ENCODE measurements around the gene PINK1.
"Not testable (repeated sequence)": the region's sequence is repeated elsewhere in the genome, so short reads cannot be mapped to it uniquely, and the experiment has no call there.

Gene PINK1

DNA sequence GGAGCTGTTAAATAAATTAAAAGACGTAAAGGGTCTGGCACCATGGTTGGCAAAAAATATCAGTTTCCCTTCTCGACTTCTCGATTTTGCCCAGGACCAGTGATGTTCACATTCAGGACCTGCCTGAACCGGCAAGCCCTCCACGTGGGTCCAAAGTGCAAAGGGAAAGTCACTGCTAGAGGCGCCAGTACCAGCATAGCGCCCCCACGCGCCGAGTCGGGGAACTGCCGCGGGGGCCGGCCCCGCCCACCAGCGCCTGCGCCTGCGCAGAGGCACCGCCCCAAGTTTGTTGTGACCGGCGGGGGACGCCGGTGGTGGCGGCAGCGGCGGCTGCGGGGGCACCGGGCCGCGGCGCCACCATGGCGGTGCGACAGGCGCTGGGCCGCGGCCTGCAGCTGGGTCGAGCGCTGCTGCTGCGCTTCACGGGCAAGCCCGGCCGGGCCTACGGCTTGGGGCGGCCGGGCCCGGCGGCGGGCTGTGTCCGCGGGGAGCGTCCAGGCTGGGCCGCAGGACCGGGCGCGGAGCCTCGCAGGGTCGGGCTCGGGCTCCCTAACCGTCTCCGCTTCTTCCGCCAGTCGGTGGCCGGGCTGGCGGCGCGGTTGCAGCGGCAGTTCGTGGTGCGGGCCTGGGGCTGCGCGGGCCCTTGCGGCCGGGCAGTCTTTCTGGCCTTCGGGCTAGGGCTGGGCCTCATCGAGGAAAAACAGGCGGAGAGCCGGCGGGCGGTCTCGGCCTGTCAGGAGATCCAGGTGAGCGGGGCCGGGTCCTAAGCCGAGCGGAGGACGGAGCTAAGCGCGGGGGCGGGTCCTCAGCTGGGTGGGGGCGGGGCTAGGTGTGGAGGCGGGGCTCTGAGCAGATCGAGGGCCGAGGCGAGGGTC, at the start of gene PINK1:
Gene PINK1, plus strand, starts transcription at position 269 of the 875 bp plus-strand sequence. Its CDS starts 91 bp downstream, at position 360.
- peak; percentile 83 for DNase-seq

DNA sequence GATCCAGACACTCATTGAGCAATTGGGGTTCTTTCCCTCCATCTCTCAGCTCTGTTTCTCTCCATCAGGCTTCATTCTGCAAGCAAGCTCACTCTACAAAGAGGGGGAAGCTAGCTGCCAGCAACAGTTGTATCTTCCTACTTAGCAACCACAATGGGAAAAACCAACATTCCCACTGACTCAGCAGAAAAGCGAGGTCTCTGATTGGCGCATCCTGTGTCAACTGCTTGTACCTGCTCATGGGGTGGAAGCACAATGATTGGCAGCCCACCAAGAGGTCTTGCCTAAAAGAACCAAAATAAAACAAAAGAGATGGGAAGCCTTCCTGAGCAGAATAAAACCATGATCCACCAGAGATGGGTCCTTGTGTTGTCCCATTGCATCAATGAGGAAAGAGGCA, 48.4 kb upstream of the PINK1 start:
- DNase-seq, result no peak

DNA sequence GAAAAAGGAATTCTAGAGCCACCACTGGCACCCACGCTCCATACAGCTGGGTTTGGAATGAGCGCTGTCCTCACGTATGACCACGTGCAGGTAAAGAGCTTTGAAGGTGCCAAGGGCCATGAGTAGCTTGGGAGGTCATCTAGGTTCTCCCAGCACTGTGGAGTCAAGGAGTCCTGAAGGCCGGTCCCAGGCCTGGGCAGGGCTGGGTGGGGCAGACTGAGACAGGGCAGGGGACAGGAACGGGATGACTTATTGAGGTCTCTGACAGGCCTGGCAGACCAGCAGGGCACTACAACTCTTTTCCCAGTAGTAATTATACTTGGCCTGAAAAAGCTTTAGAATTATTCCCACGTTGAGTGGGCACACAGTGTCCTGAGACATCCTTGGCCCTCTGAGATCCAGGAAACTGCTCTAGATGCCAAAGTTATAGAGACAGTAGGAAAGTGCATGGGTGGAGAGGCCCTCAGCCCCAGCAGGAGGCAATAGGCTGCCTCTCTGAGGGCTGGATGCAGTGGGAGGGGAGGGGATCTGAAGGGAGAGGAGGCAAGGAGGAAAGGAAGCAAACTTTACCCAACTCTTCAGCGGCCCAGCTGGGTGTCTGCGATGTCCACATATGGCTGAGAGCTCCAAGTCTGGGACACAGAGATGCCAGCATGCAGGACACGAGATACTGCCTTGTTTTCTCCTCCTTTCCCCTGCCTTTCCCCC, 46.2 kb upstream of the PINK1 start:
- no peak for DNase-seq

DNA sequence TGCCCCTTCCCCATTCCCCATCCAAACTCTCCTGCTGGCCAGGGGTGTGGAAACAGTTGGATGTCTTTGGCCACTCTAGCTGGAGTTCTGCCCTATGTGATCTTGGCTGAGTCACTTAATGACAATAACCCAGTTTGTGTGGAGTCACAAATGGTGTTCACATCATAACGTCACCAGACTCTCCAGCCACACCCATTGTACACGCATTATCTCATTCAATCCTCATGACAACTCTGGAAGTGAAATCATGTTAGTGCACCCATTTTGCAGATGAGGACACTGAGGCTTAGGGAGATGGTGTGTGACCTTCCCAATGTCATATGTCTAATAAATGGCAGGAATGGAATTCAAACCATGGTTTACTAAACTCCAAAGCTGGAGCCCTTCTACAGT, 45.6 kb upstream of the PINK1 start:
- DNase-seq, result no peak

DNA sequence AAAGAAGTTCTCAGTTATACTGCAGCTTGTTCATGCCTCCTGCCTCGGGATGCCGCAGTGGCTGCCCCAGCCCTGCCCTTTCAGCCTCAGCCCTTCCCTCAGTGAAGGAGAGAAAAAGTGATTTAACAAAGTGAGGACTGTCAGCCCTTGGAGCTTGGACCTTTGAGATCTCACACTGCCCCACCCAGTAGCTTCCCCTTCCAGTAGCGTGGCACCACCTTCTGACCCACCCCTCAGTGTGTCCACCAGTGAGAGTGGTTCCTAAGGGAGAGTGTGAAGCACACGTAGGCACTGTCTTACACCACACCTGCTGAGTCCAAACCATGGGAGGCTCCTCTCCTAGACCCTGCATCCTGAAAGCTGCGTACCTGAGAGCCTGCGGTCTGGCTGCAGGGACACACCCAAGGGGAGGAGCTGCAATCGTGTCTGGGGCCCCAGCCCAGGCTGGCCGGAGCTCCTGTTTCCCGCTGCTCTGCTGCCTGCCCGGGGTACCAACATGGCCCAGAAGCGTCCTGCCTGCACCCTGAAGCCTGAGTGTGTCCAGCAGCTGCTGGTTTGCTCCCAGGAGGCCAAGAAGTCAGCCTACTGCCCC, 44.5 kb upstream of the PINK1 start, which contains the start of gene CDA:
Gene CDA, plus strand, starts transcription at position 464 of the 592 bp plus-strand sequence. Its CDS starts 33 bp downstream, at position 497.
- no peak for DNase-seq

- no peak for DNase-seq
Measured at GRCh38 chr1:20589331-20590278, 43.7 kb upstream of the PINK1 start.

DNA sequence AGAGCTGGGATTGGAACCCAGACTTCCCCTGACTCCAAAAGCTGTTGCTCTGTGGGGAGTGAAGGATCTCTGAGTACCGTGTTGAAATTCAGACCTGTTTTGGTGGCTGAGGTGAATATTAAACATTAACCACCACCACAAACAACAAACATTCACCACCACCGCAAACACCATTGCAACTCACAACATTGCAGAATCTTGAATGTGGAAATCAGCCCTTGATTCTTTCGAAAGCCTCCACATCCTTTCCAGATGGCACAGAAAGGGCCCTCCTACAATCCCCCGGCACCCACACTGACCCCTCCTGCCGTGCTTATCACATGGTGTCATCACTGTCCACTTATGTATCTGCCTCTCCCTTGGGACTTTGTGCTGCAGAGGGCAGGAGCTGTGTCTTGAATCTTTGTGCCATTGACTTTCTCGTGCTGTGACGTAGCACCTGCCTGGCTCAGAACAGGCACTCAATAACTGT, 42.9 kb upstream of the PINK1 start:
- DNase-seq, result peak; percentile 67

DNA sequence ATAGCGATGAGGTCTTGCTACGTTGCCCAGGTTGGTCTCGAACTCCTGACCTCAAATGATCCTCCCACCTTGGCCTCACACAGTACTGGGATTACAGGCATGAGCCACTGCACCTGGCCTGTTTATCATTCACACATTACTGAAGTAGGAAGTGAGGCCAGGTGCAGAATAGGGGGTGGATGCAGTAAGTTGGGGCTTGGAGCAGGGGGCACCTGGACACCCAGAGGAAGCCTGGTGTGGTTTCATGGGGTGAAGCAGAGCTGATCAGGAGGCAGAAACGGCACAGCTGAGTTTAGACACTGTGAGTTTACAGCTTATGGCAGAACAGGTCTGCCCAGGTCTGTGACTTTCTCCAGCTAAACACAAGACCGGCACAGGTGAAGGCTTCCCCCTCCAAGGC, 39.5 kb upstream of the PINK1 start:
- no peak for DNase-seq

GRCh38 chr1:20594746-20595145, 38.5 kb upstream of the PINK1 start:
- no peak for DNase-seq

DNA sequence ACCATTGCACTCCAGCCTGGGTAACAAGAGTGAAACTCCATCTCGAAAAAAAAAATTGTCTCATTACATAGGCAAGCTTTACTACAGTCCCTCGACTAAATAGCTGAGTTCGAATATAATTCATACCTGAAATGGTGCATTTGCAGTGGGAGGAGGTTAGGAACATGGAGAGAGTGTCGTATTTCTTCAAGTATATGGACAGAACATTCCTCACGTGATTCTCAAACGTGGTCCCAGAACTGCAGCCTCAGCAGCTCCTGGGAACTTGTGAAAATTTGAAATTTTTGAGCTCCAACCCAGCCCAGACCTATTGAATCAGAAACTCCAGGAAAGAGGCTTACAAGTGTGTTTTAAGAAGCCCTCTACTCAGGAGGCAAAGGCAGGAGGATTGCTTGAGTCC, 37.2 kb upstream of the PINK1 start:
- no peak for DNase-seq

GRCh38 chr1:20597650-20598049, 35.6 kb upstream of the PINK1 start:
- DNase-seq, result no peak

- DNase-seq, result no peak
Measured at GRCh38 chr1:20600156-20600555, 33.1 kb upstream of the PINK1 start.

DNA sequence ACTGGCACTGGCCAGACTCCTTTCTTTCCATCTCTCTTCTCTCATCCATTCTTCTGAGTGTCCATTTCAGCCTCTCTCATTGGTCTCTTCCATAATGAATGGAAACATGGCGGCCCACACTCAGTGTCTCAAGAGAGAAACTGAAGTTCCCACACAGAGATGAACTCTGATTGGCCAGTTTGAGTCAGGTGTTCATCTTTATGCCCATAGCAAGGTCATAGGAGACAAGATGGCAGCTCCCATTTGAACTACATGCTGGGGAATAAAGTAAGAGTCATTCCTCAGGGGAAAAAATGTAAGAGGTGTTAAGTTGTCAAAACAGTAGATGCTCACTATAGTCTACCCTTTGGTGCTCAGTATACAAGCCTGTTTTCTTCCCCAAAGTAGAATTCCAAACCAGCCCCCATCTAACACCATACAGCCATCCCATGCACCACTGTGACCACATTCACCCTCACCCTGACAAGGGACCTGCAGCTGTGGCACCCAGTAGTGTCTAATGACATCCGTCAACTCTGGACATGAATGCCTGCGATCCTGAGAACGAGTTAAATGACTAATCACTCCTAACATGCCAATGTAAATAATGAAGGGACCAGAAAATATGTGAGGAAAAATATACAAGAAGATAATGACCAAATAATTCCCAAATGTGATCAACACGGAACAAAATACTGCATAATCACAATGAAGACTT, 32.0 kb upstream of the PINK1 start:
- no peak for DNase-seq

DNA sequence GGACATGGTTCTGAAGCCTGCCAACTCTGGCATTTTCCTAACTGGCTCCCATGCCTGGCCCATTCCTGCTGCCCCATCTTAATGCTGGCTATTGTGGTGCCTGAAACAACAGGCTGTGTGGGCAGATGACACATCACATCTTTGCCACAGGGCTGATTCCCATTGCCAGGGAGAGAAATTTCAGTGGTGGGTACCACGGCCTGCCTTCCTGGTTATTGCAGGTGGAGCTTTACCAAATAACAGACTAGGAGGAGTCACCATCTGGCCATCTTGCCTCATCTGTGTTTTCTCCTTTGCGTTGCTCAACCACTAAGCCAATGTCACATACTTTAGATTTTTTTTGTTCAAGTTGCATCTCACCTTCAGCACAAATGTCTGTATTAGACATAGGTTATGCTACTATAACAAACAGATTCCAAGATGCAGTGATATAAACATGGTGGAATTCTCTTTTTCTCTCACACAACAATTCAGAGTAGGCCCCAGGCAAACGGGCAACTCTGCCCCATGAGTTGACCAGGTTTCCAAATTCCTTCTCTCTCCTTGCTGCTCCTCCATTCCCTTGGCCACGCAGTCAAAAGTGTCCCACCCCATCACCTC, 30.3 kb upstream of the PINK1 start:
- DNase-seq, result no peak

GRCh38 chr1:20603504-20604464, 29.5 kb upstream of the PINK1 start:
- DNase-seq, result no peak

DNA sequence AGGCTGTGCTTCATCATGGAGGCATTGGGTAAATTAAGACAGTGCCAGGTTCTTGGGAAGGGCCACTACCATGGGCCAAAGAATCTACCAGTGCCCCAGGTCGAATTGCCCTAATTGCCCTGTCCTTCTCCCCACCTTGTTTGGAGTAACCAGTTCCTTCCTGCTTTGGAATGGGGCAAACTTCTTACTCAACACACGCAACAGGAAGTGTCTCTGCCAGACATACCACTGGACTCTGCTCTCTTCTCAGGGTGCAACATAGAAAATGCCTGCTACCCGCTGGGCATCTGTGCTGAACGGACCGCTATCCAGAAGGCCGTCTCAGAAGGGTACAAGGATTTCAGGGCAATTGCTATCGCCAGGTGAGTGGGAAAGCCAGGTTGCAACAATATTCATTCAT, 28.6 kb upstream of the PINK1 start:
- DNase-seq, result no peak

GRCh38 chr1:20606801-20607570, 26.3 kb upstream of the PINK1 start:
- DNase-seq, result not testable (repeated sequence)

GRCh38 chr1:20609541-20609940, 23.7 kb upstream of the PINK1 start:
- no peak for DNase-seq

- no peak for DNase-seq
Measured at GRCh38 chr1:20610970-20611369, 22.3 kb upstream of the PINK1 start.

Measured in hematopoietic multipotent progenitor cell treated with erythropoietin and hydrocortisone succinate and interleukin-3 and kit ligand, for 6 days (in vitro differentiated cells).